ENCODE measurements around the gene PEX11A. TPM values are rescaled to one million over a fixed set of nuclear protein-coding genes. Genes with fewer than 3 reads are reported as not detected.

PEX11A gene
- total and polyA plus RNA-seq, 2 donors (not counting 3 experiments of a cell fraction or from before 2014, with no cell fraction given): 3.2 to 4.4 TPM

GRCh38 chr15:89656116-89656815, 34.3 kb downstream of the PEX11A start:
- POLR2A ChIA-PET: interaction anchor here (0.6 kb wide), 1 partner anchor 138 kb away, joined by 3 read pairs; no protein-coding TSS in a partner anchor
- DNase-seq (ENCODE audit: low read depth, low spot score) (no peak), FAIRE-seq (no peak)
- TF ChIP-seq CTCF (IDR thresholded peaks at IDR 0.05; ENCODE audit: extremely low read depth in 1 of 2, insufficient read depth in 1 of 2, low read depth in 1 of 2, low read length in 2 of 2): no peak
- no peak for TF ChIP-seq GATA2 (IDR thresholded peaks at IDR 0.05; ENCODE audit: insufficient read depth, insufficient read length, low read depth, low read length)
- TF ChIP-seq MYC (IDR thresholded peaks at IDR 0.05; ENCODE audit: low read depth, low read length): no peak
- TF ChIP-seq EZH2 (IDR thresholded peaks at IDR 0.05; ENCODE audit: borderline replicate concordance, low read depth, low read length, severe bottlenecking): no peak
- TF ChIP-seq FOS (IDR thresholded peaks at IDR 0.05; ENCODE audit: borderline replicate concordance, insufficient read depth, low read length): no peak
- no peak for TF ChIP-seq POLR2A (IDR thresholded peaks at IDR 0.05; ENCODE audit: low read depth, low read length)
- TF ChIP-seq POLR2AphosphoS5 (IDR thresholded peaks at IDR 0.05; ENCODE audit: insufficient read depth, low read depth, low read length): no peak
- no peak for TF ChIP-seq JUN (IDR thresholded peaks at IDR 0.05; ENCODE audit: borderline replicate concordance, insufficient read depth, insufficient read length, low read depth)
- TF ChIP-seq MAX (IDR thresholded peaks at IDR 0.05; ENCODE audit: insufficient read depth, insufficient read length): no peak
- no peaks in the 10 kb centered on the region for H3K36me3 ChIP-seq (ENCODE audit: control insufficient read depth in 2 of 2, extremely low read depth in 1 of 2, insufficient read depth in 2 of 2, low read length in 2 of 2)
- no peak overlapping the region for H3K4me2 ChIP-seq (ENCODE audit: insufficient read depth, low read length)
- H4K20me1 ChIP-seq (replicated peaks; ENCODE audit: control insufficient read depth, extremely low read depth, insufficient read depth, low read length): no peaks in the 10 kb centered on the region
- H3K27ac ChIP-seq (ENCODE audit: insufficient read depth, low read depth, low read length): no peak overlapping the region
- peaks cover 7% of the 10 kb centered on the region for H3K4me1 ChIP-seq (ENCODE audit: control insufficient read depth, extremely low read depth, insufficient read depth, low read length)
- peaks cover 5% of the 10 kb centered on the region for H3K79me2 ChIP-seq (ENCODE audit: control insufficient read depth, insufficient read depth, low read length)
- H3K9me3 ChIP-seq (replicated peaks; ENCODE audit: control insufficient read depth, insufficient read depth, low read length): no peaks in the 10 kb centered on the region
- dilution Hi-C loops (cut with MboI; ENCODE audit: extremely low pct_ligation_motif_present, low sequenced_read_pairs) (no loop called here), intact Hi-C loops (cut with micrococcal nuclease) (no loop called here)
- H3K27me3 ChIP-seq (ENCODE audit: control insufficient read depth in 2 of 2, insufficient read depth in 2 of 2, low read length in 2 of 2): no peaks in the 10 kb centered on the region
- CTCF ChIA-PET: interaction anchor here (0.8 to 1.0 kb wide), 2 partner anchors 9 to 10 kb away, joined by 3 to 5 read pairs; no protein-coding TSS in a partner anchor
- no peak overlapping the region for H3K4me3 ChIP-seq (replicated peaks in 1 of 3; ENCODE audit: insufficient read depth in 1 of 3, low read depth in 1 of 3, low read length in 3 of 3)
- H3K9ac ChIP-seq (replicated peaks; ENCODE audit: extremely low read depth, insufficient read depth, low read length): no peak overlapping the region
- no peak overlapping the region for H2AFZ ChIP-seq (ENCODE audit: low read depth, low read length)
- no TSS peak for BruUV-seq (replicated peaks)
- H3K9me1 ChIP-seq (replicated peaks; ENCODE audit: control insufficient read depth, extremely low read depth, insufficient read depth, low read length): no peaks in the 10 kb centered on the region
